Measurements from ENCODE around the gene SHQ1. TPM values are rescaled to one million over a fixed set of nuclear protein-coding genes. Genes with fewer than 3 reads are reported as not detected.

Gene SHQ1
- total RNA-seq = 9.8 and 11.3 TPM in 2 replicates

DNA sequence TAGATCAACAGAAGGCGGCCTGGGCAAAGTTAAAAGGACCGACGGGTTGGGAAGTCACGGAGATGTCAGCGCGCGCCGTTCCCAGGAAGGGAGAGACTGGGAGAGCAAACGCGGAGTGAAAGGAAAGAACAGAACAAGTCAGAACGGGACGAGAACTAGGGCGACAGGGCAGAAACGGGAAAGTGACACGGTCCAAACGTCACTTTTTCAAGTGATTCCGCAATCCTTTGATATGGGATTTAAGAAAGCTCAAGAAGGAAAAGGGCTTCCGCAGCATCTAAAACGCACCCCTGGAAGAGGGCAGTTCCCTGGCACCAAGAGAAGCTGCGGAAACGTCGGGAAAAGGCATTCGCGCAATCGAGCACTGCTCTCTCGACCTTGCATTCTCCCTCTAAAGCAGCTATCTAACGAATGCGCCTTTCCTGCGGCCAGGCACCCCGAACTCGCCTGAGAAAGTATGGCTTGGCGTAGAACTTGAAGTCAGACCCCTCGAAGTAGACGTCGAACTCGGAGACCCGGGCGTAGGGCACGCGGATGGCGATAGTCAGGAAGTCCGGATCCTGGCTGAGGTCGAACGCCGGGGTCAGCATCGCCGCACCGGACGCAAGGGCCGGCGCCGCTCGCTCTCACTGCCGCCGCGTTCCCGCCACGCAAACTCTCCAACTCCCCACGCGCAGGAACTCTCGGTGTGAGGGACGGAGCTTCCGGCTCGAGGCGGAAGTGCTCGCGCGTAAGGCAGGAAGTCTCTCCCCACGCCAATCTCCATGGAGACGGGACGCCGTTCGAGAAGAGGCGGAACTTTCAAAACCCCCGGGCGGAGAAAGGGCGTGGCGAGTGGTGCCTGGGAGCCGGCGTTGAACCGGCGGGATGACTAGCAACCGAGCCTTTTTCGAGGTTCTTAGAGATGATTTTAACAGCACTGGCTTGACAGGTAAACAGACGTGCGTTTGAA is at the start of gene SHQ1:
Gene SHQ1, minus strand, starts transcription at position 695 of the 952 bp plus-strand sequence. Its CDS starts 105 bp downstream, at position 590.
- DNase-seq (ENCODE audit: low read depth in 2 of 2) = peak; percentile 94 to 95

DNA sequence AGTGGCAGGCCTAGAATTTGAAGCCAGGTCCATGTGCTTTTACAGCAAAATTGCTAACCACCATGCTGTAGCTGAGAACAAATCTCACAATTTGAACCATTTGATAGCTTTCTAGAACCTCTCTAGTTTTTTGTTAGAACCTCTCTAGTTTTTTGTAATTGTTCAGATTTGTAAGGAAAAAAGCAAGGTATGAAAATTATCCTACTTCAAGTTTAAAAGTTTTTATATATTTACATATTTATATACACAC is 49.4 kb upstream of the SHQ1 start:
- DNase-seq (ENCODE audit: low read depth in 2 of 2) = no peak

GRCh38 chr3:72896996-72897757 is 48.9 kb upstream of the SHQ1 start:
- no peak for DNase-seq (ENCODE audit: low read depth in 2 of 2)

GRCh38 chr3:72894976-72895552 is 46.8 kb upstream of the SHQ1 start:
- no peak for DNase-seq (ENCODE audit: low read depth in 2 of 2)

DNA sequence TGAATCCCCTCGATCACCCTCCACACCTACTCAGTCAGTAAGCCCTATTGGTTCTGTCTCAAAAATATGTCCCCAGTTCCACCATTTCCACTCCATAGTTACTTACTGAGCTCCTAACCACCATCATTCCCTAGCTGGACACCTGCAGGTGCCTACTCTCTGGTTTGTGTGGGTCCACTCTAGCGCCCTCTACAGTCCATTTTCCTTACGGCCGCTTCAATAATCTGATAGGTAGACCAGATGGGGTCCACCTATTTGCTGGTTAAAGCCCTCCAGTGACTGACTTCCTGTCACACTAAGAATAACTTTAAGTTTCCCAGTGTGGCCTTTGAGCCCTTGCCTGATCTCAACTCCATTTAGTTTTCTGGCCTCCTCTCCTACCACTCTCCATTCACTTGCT is 44.6 kb upstream of the SHQ1 start:
- DNase-seq (ENCODE audit: low read depth in 2 of 2) = peak in 1 of 2 donors; percentile 8

DNA sequence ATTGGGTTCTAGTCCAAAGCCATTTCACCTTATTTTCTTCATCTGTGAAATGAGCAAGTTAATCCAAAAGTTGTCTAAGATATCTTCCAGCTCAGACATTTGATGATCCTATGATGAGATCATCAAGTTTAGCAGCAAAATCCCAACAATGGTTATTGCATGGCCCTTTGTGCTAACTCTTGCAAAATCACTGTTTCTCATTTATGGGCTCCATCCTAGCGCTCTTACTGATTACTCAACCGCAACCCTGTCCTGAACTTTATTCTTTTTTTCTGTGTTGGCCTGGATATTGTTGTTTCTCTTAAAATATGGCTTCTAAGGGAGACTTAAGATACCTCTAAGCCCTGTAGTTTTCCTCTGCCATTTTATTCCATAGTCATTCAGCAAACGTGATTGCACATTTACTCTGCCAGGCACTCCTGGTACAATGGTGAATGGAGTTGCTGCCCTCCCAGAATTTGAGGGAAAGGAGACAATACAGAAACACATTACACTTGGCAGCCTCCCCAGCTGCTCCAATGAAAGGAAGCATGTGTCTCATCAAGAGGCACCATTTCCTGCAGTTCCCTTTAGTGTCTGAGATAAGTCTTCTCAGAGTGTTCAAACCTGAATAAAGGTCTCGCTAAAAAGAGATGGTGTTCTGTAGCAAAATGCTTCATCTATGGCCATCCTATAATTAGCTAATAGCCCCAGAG is 44.0 kb upstream of the SHQ1 start:
- peak in 1 of 2 donors; percentile 10 for DNase-seq (ENCODE audit: low read depth in 2 of 2)

GRCh38 chr3:72891053-72891855 is 43.0 kb upstream of the SHQ1 start:
- no peak for DNase-seq (ENCODE audit: low read depth in 2 of 2)

GRCh38 chr3:72890166-72890925 is 42.1 kb upstream of the SHQ1 start:
- no peak for DNase-seq (ENCODE audit: low read depth in 2 of 2)

DNA sequence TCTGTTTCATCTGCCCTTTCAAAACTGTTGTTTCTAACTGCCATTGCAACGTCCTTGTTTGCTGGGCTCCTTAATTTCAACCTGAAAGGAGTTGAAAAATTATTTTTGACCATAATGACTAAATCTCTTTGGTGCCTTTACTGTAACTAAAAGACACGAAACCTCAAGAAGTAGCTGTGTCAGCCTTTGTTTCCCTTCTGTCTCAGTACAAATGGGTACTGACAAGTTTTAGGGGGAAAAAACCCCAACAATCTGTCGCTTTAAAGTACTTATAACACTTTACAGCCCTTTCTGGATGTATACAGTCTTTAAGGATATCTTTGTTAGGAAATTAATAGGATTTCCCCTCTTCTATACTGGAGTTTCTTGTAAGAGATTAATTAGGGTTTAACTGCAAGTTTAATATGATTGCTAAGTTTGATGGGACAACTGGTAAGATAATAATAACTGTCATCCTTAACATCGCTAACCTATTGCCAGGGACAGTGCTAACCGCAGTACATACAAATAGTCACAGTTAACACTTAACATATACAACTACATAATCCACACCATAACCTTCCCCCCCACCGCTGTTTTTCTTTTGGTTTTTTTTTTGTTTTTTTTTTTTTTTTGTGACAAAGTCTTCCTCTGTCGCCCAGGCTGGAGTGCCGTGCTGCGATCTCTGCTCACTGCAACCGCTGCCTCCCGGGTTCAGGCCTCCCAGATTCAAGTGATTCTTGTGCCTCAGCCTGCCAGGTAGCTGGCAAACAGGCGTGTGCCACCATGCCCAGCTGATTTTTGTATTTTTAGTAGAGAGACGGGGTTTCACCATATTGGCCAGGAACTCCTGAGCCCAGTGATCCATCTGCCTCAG is 41.3 kb upstream of the SHQ1 start:
- no peak for DNase-seq (ENCODE audit: low read depth in 2 of 2)

DNA sequence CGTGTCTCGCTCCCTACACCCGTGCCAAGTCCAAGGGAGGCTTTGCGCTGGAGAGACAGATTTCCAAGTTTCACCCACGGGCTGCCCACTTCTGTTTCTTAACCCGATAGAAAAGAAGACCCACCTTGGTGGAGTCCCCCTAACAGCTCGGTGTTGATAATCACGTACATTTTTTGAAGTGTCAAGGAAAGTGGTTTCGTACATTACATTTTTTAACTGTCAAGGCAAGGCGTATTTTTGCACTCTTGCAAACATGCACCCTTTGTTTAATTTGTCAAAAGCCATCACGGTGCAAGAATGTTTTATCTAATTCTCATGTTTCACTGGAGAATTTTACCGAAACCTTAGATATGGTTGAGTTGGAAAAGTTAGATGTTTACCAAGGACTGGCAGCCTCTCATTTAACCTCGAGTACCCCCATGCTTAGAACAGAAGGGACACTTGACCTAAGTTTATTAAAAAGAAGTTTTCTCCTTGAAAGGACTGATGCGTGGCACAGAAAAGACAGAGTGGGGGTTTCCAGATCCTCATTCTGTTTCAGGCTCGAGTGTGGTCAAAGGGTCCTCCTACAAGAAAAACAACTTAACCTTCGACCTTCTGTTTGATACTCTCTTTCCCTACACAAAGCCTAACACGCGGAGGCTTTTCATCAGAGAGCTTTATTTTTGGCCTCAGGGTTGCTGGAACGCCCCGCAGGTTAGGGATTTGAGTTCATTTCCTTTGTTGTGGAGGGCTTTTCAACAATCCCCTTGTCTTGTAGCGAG is 40.5 kb upstream of the SHQ1 start:
- peak in 1 of 2 donors; percentile 8 for DNase-seq (ENCODE audit: low read depth in 2 of 2)

DNA sequence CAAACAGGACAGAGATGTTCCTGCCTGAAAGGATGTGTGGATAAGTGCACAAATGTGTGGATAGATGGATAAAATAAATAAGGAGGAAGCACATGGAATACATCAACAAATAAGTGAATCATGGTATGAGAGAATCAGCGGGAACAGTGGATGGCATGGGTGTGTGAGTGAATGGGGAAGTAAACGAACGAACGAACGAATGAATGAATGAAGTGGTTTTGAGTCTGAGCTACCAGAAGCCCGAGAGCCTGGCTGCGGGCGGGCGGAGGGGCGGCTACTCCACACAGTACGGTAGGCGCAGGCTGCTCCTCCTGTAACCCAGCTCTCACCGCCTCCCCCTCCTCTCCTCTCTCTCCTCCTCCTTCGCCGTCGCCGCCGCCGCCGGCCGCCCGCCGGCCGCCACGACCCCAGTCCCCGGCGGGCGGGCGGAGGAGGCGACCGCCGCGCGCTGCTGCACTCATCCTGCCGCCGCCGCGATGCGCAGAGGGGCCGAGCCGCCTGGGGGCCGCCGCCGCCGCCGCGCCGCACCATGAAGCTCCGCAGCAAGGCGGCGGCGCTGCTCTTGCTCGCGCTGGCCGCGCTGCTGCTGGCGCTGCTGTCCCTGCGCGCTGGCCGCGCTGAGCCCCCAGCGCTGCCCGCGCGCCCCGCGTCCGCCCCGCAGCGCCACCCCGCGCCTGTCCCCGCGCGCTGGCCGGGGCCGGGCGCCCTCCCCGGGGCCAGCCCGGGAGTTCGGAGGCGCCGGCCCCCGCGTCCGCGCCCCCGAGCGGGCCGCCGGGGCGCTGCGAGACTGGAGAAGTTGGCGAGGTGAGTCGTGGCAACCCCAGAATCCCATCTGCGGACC is 39.7 kb upstream of the SHQ1 start, which contains the start of gene GXYLT2:
Gene GXYLT2, plus strand, starts transcription at position 342 of the 841 bp plus-strand sequence. Its CDS starts 188 bp downstream, at position 530.
- DNase-seq (ENCODE audit: low read depth in 2 of 2) = peak; percentile 45 to 62

- DNase-seq (ENCODE audit: low read depth in 2 of 2) = no peak
Measured at GRCh38 chr3:72887343-72887704, 39.1 kb upstream of the SHQ1 start.

GRCh38 chr3:72872183-72872582 is 23.9 kb upstream of the SHQ1 start:
- DNase-seq (ENCODE audit: low read depth in 2 of 2) = no peak

GRCh38 chr3:72862314-72863090 is 14.3 kb upstream of the SHQ1 start:
- DNase-seq (ENCODE audit: low read depth in 2 of 2) = no peak

DNA sequence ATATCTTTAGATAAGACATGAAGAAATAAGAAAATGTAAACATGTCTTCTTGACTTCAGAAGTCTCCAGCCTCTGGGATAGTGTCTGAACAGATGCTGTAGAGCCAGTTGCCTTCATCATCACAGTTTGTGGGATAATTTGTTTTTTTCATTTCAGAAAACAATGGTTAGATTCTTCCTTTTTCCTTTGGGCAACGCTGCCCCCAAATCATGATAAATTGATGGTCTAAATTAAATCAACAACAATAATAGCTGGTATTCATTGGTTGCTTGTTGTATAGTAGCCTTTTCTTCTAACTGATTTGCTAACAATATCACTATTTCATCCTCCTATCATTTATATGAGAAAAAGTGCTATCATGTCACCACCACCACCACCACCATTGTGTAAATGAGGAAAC is 12.6 kb upstream of the SHQ1 start:
- DNase-seq (ENCODE audit: low read depth in 2 of 2) = no peak

DNA sequence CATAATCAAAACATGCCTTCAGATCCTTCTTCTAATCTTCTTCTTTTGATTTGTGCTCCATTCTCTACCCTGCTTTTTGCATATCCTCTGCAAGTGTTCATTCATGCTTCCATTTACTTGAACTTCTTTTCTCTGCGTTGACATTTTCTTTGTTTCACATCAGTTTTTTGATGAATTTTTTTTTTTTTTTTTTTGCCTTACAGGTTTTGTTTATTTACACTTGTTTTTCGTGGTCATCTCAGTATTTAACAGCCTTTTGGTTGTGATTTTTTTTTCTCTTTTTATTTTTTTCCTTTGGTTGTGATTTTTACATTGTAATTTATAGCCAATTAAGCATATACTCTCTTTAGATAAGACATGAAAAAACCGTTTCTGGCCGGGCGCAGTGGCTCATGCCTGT is 11.8 kb upstream of the SHQ1 start:
- no peak for DNase-seq (ENCODE audit: low read depth in 2 of 2)

- no peak for DNase-seq (ENCODE audit: low read depth in 2 of 2)
Measured at GRCh38 chr3:72855001-72855400, 6.8 kb upstream of the SHQ1 start.

Data from lung microvascular endothelial cell (primary cell).